Gastroesophageal sphincter (tissue), 4 donors: ENCODE measurements around the gene NPY2R. TPM values are rescaled to one million over a fixed set of nuclear protein-coding genes. Genes with fewer than 3 reads are reported as not detected.

Experiments
- ATAC-seq: fragments of 150-250 bp; one replicate; pipeline ENCODE4 v1.9.1; 2016; ENCODE audit warnings: mild to moderate bottlenecking, moderate library complexity
- H3K27ac ChIP-seq, 4 donors: fragments of 200-600 bp; sonication (generic) in 3 of 4; 1 replicate in 3 of 4; 2 replicates in 1 of 4; pipeline ENCODE4 v1.5.1; 2016 to 2019
- H3K27me3 ChIP-seq: fragments of 200-600 bp; sonication (generic); one replicate; pipeline ENCODE4 v1.5.1; 2019
- H3K36me3 ChIP-seq, 2 donors: fragments of 200-600 bp; sonication (generic); one replicate each; pipeline ENCODE4 v1.5.1; 2019; ENCODE audit warnings: control low read depth in 1 of 2
- H3K4me1 ChIP-seq, 3 donors: fragments of 200-600 bp; sonication (generic); 1 replicate in 2 of 3; 2 replicates in 1 of 3; pipeline ENCODE4 v1.5.1; 2016 to 2019; ENCODE audit warnings: control low read depth in 2 of 3
- H3K4me3 ChIP-seq, 2 donors: fragments of 200-600 bp; sonication (generic); one replicate each; pipeline ENCODE4 v1.5.1; 2019; ENCODE audit warnings: mild to moderate bottlenecking in 1 of 2, moderate library complexity in 1 of 2
- H3K9me3 ChIP-seq, 3 donors: fragments of 200-600 bp; sonication (generic); one replicate each; pipeline ENCODE4 v1.5.1; 2017 to 2019; ENCODE audit warnings: control low read depth in 2 of 3
- CTCF ChIP-seq, 4 experiments: fragments of 200-600 bp in 2 of 4; fragments of 450-650 bp in 2 of 4; sonication (generic) in 1 of 4; IDR thresholded peaks; one replicate each; pipeline ENCODE4 v1.5.1; 2017 to 2019; ENCODE audit warnings: antibody characterized with exemption in 4 of 4, mild to moderate bottlenecking in 2 of 4, moderate library complexity in 2 of 4
- EP300 ChIP-seq: sonication (generic); formaldehyde crosslinking; IDR thresholded peaks from one replicate; pipeline ENCODE4 v1.6.1; 2017; ENCODE audit warnings: antibody characterized with exemption, mild to moderate bottlenecking
- POLR2A ChIP-seq, 2 donors: fragments of 450-650 bp; IDR thresholded peaks; one replicate each; pipeline ENCODE4 v1.6.1; 2017; ENCODE audit warnings: antibody characterized with exemption in 2 of 2, mild to moderate bottlenecking in 2 of 2, moderate library complexity in 1 of 2
- POLR2AphosphoS5 ChIP-seq: sonication (generic); formaldehyde crosslinking; IDR thresholded peaks from one replicate; pipeline ENCODE4 v1.6.1; 2017; ENCODE audit warnings: antibody characterized with exemption
- WGBS, 2 donors: methylation state at CpG; one replicate each; pipeline ENCODE4 v1.1.5; 2018; ENCODE audit warnings: low coverage in 1 of 2; 5-methylcytosine and 5-hydroxymethylcytosine counted together
- total RNA-seq, 4 donors: library from RNA; depleted of rRNA; stranded (reverse); fragments of >200 nt; gene quantifications; one replicate each; pipeline ENCODE4 v1.1.0, GENCODE V29; 2016

The NPY2R gene
- total RNA-seq, 4 donors from 2014 or later: 0.67 TPM; not detected in 3

DNA sequence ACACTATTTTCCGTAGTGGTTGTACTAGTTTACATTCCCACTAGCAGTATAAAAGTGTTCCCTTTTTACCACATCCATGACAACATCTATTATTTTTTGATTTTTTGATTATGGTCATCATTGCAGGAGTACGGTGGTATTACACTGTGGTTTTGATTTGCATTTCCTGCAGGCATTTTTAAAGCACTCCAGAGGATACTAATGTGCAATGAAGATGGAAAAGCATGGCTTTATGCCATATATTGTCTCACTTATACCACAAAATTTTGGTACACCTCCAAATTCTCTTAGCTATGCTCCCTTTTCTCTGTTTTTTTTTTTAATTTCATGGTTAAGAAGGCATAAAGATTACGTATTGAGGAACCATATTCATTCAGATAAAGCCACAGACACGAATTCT lies 35.1 kb upstream of the NPY2R start:
- H3K9me3 ChIP-seq: no peaks in the 10 kb centered on the region
- no peak overlapping the region for H3K4me3 ChIP-seq
- no peak overlapping the region for H3K27ac ChIP-seq
- no peak for TF ChIP-seq POLR2AphosphoS5
- no peak for TF ChIP-seq CTCF (IDR thresholded peaks at IDR 0.05)
- TF ChIP-seq EP300: no peak
- no peak for TF ChIP-seq POLR2A (IDR thresholded peaks at IDR 0.05)
- 64 to 78% methylated on average over 3 to 4 of the region's 4 CpGs for WGBS, 2 donors
- no peaks in the 10 kb centered on the region for H3K27me3 ChIP-seq
- no peaks in the 10 kb centered on the region for H3K4me1 ChIP-seq
- no peak for ATAC-seq
- no peaks in the 10 kb centered on the region for H3K36me3 ChIP-seq

DNA sequence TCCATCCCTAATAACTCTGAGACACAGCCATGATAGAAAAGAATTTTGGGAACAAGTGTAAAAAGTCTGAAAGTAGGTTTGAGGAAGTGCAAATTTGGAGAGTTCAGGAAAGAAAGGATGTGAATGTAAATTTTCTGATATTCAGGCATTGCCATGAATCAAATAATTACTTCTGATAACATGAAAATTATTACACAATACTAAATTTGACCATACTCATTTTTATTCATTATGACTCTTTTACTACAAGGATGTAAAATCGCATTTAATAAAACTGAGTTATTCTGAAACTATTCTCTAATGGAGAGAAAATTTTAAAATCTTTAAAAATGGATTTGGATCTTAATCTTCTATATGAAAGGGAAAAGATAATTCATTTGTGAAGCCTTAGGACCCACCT lies 33.8 kb upstream of the NPY2R start:
- H3K27me3 ChIP-seq: no peaks in the 10 kb centered on the region
- H3K9me3 ChIP-seq: no peaks in the 10 kb centered on the region
- no peaks in the 10 kb centered on the region for H3K4me1 ChIP-seq
- 97 to 100% methylated on average over 1 of the region's 1 CpG for WGBS, 2 donors
- no peak overlapping the region for H3K27ac ChIP-seq
- no peaks in the 10 kb centered on the region for H3K36me3 ChIP-seq
- no peak for TF ChIP-seq CTCF (IDR thresholded peaks at IDR 0.05)
- no peak for TF ChIP-seq EP300
- no peak for TF ChIP-seq POLR2A (IDR thresholded peaks at IDR 0.05)
- no peak for TF ChIP-seq POLR2AphosphoS5
- ATAC-seq: no peak
- no peak overlapping the region for H3K4me3 ChIP-seq

DNA sequence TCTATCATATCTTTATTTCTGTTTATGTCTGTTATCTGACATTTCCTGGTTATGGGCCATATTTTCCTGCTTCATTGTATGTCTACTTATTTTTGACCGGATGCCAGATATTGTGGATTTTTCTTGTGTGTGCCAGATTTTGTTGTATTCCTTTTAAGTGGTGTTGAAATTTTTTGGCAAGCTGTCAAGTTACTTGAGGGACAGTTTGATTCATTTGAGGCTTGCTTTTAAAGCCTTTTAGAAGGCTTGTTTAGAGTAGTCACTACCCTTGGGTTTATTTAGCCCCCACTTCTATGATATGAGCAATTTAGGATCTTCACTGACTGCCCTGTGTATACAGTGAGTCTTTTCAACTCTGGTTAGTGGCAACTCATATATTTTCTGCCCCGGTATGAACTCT lies 29.2 kb upstream of the NPY2R start:
- Histone ChIP-seq H3K4me3 (no peak overlapping the region), H3K27me3 (no peaks in the 10 kb centered on the region), H3K27ac (no peak overlapping the region), H3K36me3 (no peaks in the 10 kb centered on the region), H3K4me1 (no peaks in the 10 kb centered on the region), H3K9me3 (no peaks in the 10 kb centered on the region)
- no peak for ATAC-seq
- WGBS, 2 donors: 31 to 67% methylated on average over 2 of the region's 2 CpGs
- TF ChIP-seq CTCF (IDR thresholded peaks at IDR 0.05): no peak
- no peak for TF ChIP-seq POLR2A (IDR thresholded peaks at IDR 0.05)
- no peak for TF ChIP-seq POLR2AphosphoS5
- no peak for TF ChIP-seq EP300

- Histone ChIP-seq H3K4me3 (no peak overlapping the region), H3K9me3 (no peaks in the 10 kb centered on the region), H3K4me1 (no peaks in the 10 kb centered on the region), H3K36me3 (no peaks in the 10 kb centered on the region), H3K27me3 (no peaks in the 10 kb centered on the region), H3K27ac (no peak overlapping the region)
- TF ChIP-seq POLR2A (IDR thresholded peaks at IDR 0.05): no peak
- no peak for TF ChIP-seq EP300
- TF ChIP-seq CTCF (IDR thresholded peaks at IDR 0.05): no peak
- no peak for TF ChIP-seq POLR2AphosphoS5
- WGBS, 2 donors: 64 to 100% methylated on average over 2 of the region's 2 CpGs
- ATAC-seq: no peak
Measured at GRCh38 chr4:155186972-155187371, 21.5 kb upstream of the NPY2R start.

- no peaks in the 10 kb centered on the region for H3K9me3 ChIP-seq
- TF ChIP-seq CTCF (IDR thresholded peaks at IDR 0.05) (no peak), POLR2A (IDR thresholded peaks at IDR 0.05) (no peak), POLR2AphosphoS5 (no peak)
- no peaks in the 10 kb centered on the region for H3K27me3 ChIP-seq
- H3K4me3 ChIP-seq: no peak overlapping the region
- H3K4me1 ChIP-seq: no peaks in the 10 kb centered on the region
- no peak for ATAC-seq
- H3K36me3 ChIP-seq: no peaks in the 10 kb centered on the region
- 25 to 52% methylated on average over 1 of the region's 1 CpG for WGBS, 2 donors
- H3K27ac ChIP-seq: no peak overlapping the region
Measured at GRCh38 chr4:155187989-155188388, 20.4 kb upstream of the NPY2R start.
